H1 (cell line): ENCODE results near the gene REC8. TPM values are rescaled to one million over a fixed set of nuclear protein-coding genes. Genes with fewer than 3 reads are reported as not detected.

Source experiments
- ASH2L ChIP-seq: fragments of 200-600, 300-600 bp; sonication (generic); IDR thresholded peaks from one replicate; pipeline ENCODE4 v1.7.1; 2017; ENCODE audit warnings: low read length
- CEBPB ChIP-seq: IDR thresholded peaks from 2 replicates; pipeline ENCODE4 v1.6.1; 2012; ENCODE audit warnings: low read depth, low read length
- CHD7 ChIP-seq: fragments of 300-600 bp; sonication (generic); IDR thresholded peaks from 2 replicates; pipeline ENCODE4 v1.7.1; 2012; ENCODE audit warnings: low read length, moderate library complexity, mild to moderate bottlenecking, inconsistent platforms; ENCODE audit not compliant: insufficient replicate concordance
- E2F6 ChIP-seq: IDR thresholded peaks from 2 replicates; pipeline ENCODE4 v1.6.1; 2012; ENCODE audit warnings: inconsistent platforms
- EZH2 ChIP-seq: fragments of 200-600 bp; sonication (generic); IDR thresholded peaks from 2 replicates; pipeline ENCODE4 v1.7.1; 2012; ENCODE audit warnings: low read depth, mild to moderate bottlenecking, moderate library complexity, low read length, inconsistent platforms; ENCODE audit not compliant: severe bottlenecking
- KDM4A ChIP-seq: IDR thresholded peaks from one replicate; pipeline ENCODE4 v1.7.1; 2012; ENCODE audit warnings: low read depth, mild to moderate bottlenecking, moderate library complexity, low read length, inconsistent platforms; ENCODE audit not compliant: severe bottlenecking
- PHF8 ChIP-seq: fragments of 200-600 bp; sonication (generic); conservative IDR thresholded peaks from 2 replicates; pipeline ENCODE4 v1.7.1; 2012; ENCODE audit warnings: low read depth, mild to moderate bottlenecking, inconsistent platforms, low read length, moderate library complexity
- SP1 ChIP-seq: IDR thresholded peaks from 2 replicates; pipeline ENCODE4 v1.6.1; 2011; ENCODE audit warnings: low read depth, low read length
- TAF1 ChIP-seq: IDR thresholded peaks from 2 replicates; pipeline ENCODE4 v1.6.1; 2011; ENCODE audit warnings: mild to moderate bottlenecking, low read depth, low read length
- polyA plus RNA-seq, 7 experiments: library from polyadenylated mRNA; depleted of rRNA in 3 of 7; stranded (reverse) in 5 of 7; unstranded in 2 of 7; fragments of >200 nt in 5 of 7; fragments of 200-250 nt in 2 of 7; gene quantifications; 1 replicate in 5 of 7; 2 replicates in 1 of 7; 4 replicates in 1 of 7; pipeline versions ENCODE4 v1.2.1 to v1.2.3, GENCODE V29; 2011 to 2013; ENCODE audit warnings: missing spikeins in 2 of 7, mixed read lengths in 2 of 7
- total RNA-seq: library from RNA; stranded (reverse); fragmentation: NEBNext Ultra II Directional; extraction: Animal tissue kit (Norgen Biotek cat#: 25700); gene quantifications from 2 replicates; pipeline ENCODE4 v1.2.1, GENCODE V29; 2021

The REC8 gene
- total and polyA plus RNA-seq, 2 of the 8 experiments (the other 6 are each of a cell fraction or from before 2014, with no cell fraction given): 9.8 to 28.5 TPM

- TF ChIP-seq CHD7 (no peak), E2F6 (no peak), TAF1 (0 out of 2 replicates have a peak, but pooled peaks have one; percentile 8), KDM4A (peak; percentile 69), SP1 (peak; percentile 54; the same call in 1 of the 2 replicates), CEBPB (no peak), PHF8 (peak; percentile 34; the same call in 1 of the 2 replicates), ASH2L (peak; percentile 33), EZH2 (no peak)
Measured at GRCh38 chr14:24146978-24147760, 24.7 kb upstream of the REC8 start, which contains the start of gene RNF31 (continued).
